Brain microvascular endothelial cell (primary cell): ENCODE measurements around the gene SF3A1.

Source experiments
- DNase-seq: peaks from one replicate; pipeline ENCODE4 v3.0.0-alpha.2; 2020
- H3K27ac ChIP-seq: fragments of 250-450 bp; sonication (Bioruptor Pico); 2 replicates; pipeline ENCODE4 v1.5.1; 2020; ENCODE audit warnings: mild to moderate bottlenecking, moderate library complexity
- H3K27me3 ChIP-seq: fragments of 250-450 bp; sonication (Bioruptor Pico); replicated peaks from 2 replicates; pipeline ENCODE4 v1.5.1; 2020; ENCODE audit warnings: mild to moderate bottlenecking
- H3K36me3 ChIP-seq: fragments of 250-450 bp; sonication (Bioruptor Pico); replicated peaks from 2 replicates; pipeline ENCODE4 v1.5.1; 2020; ENCODE audit warnings: mild to moderate bottlenecking
- H3K4me3 ChIP-seq: 2 replicates; pipeline ENCODE4 v1.5.1; 2011; ENCODE audit warnings: low read depth, mild to moderate bottlenecking, control low read depth, low read length, moderate library complexity
- CTCF ChIP-seq: IDR thresholded peaks from 2 replicates; pipeline ENCODE4 v1.5.1; 2011; ENCODE audit warnings: low read depth, mild to moderate bottlenecking, moderate library complexity, low read length, control low read depth, inconsistent platforms; ENCODE audit errors: missing control alignments
- in situ Hi-C: cut with HindIII; loops from 2 replicates; pipeline ENCODE4 v1.10.0; 2017; ENCODE audit warnings: low sequenced_read_pairs, low pct_ligation_motif_present

SF3A1 gene

GRCh38 chr22:30362651-30363281 is 6.1 kb upstream of the SF3A1 start:
- TF ChIP-seq CTCF, result no peak
- in situ Hi-C loops, result no loop called here
- Histone ChIP-seq H3K27me3 (no peaks in the 10 kb centered on the region), H3K27ac (no peak overlapping the region), H3K4me3 (no peak overlapping the region), H3K36me3 (peaks cover 2% of the 10 kb centered on the region)
- DNase-seq, result no peak

GRCh38 chr22:30361916-30362650 is 5.4 kb upstream of the SF3A1 start:
- H3K27ac ChIP-seq, result no peak overlapping the region
- no peaks in the 10 kb centered on the region for H3K27me3 ChIP-seq
- TF ChIP-seq CTCF, result no peak
- in situ Hi-C loops, result no loop called here
- DNase-seq, result no peak
- H3K36me3 ChIP-seq, result peaks cover 2% of the 10 kb centered on the region
- H3K4me3 ChIP-seq, result no peak overlapping the region

GRCh38 chr22:30358541-30358940 is 1.8 kb upstream of the SF3A1 start:
- no peak for TF ChIP-seq CTCF
- no peak for DNase-seq
- in situ Hi-C loops, result no loop called here

GRCh38 chr22:30357650-30358215 is 1.0 kb upstream of the SF3A1 start:
- H3K27me3 ChIP-seq, result no peaks in the 10 kb centered on the region
- TF ChIP-seq CTCF, result no peak
- H3K27ac ChIP-seq, result no peak overlapping the region
- H3K4me3 ChIP-seq, result peak overlapping the region; percentile 88
- H3K36me3 ChIP-seq, result peaks cover 2% of the 10 kb centered on the region
- DNase-seq, result no peak
- in situ Hi-C loops, result no loop called here

More at GRCh38 chr22:30358541-30358940, 1.8 kb upstream of the SF3A1 start:
- Histone ChIP-seq H3K27me3 (no peaks in the 10 kb centered on the region), H3K4me3 (no peak overlapping the region), H3K36me3 (no peaks in the 10 kb centered on the region), H3K27ac (no peak overlapping the region)

GRCh38 chr22:30357236-30357570 is 509 bp upstream of the SF3A1 start:
- H3K4me3 ChIP-seq, result peak overlapping the region; percentile 88
- H3K27ac ChIP-seq, result peak overlapping the region; percentile 93
- TF ChIP-seq CTCF, result no peak
- peaks cover 7% of the 10 kb centered on the region for H3K36me3 ChIP-seq
- peak; percentile 2 for DNase-seq
- H3K27me3 ChIP-seq, result no peaks in the 10 kb centered on the region
- in situ Hi-C loops, result no loop called here
